Measurements from ENCODE around the gene FLAD1. TPM values are rescaled to one million over a fixed set of nuclear protein-coding genes. Genes with fewer than 3 reads are reported as not detected.
A peak's percentile ranks its signal among the peaks of the same experiment; 100 is the strongest.

The FLAD1 gene
- total RNA-seq, 2 experiments from 2014 or later, result 39.8 to 45.2 TPM

DNA sequence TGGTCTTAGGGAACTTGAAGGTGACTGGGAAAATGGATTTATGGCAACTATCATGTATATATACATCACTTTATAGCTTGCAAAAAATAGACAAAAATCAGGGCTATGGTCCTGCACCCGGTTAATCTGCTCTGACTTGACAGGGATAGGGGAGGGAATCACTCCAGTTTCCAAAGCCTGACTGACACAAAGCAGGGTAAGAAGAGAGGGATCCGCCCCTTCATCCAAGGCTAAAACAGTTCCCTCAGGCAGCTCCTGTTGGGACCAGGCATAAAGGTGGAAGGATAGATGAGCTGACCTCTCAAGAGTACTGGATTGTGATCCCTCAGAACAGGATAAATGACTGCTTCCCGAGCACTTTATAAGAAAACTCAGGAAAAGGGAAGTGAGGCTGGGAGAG is 28.6 kb upstream of the FLAD1 start:
- ATAC-seq, result no peak
- Mint-ChIP-seq H3K4me3 (peak overlapping the region; percentile 91), H3K36me3 (ENCODE audit: low read depth) (peaks cover 34% of the 10 kb centered on the region), H3K27me3 (ENCODE audit: low read depth) (no peaks in the 10 kb centered on the region), H3K27ac (peak overlapping the region; percentile 96), H3K9me3 (ENCODE audit: insufficient read depth) (no peaks in the 10 kb centered on the region), H3K4me1 (ENCODE audit: low read depth) (peaks cover 75% of the 10 kb centered on the region)
- ChIA-PET POLR2A (interaction anchor here (0.7 to 6.2 kb wide), 9 partner anchors 11 to 110 kb away, joined by 3 to 77 read pairs (median 11); partner anchors contain the start of genes CKS1B, FLAD1, PMVK and SHC1), CTCF (interaction anchor here (0.6 to 6.1 kb wide), 13 partner anchors 10 to 395 kb away, joined by 3 to 51 read pairs (median 5); partner anchors contain the start of genes ADAM15, CKS1B and SHC1)
- DNase-seq, result no peak

DNA sequence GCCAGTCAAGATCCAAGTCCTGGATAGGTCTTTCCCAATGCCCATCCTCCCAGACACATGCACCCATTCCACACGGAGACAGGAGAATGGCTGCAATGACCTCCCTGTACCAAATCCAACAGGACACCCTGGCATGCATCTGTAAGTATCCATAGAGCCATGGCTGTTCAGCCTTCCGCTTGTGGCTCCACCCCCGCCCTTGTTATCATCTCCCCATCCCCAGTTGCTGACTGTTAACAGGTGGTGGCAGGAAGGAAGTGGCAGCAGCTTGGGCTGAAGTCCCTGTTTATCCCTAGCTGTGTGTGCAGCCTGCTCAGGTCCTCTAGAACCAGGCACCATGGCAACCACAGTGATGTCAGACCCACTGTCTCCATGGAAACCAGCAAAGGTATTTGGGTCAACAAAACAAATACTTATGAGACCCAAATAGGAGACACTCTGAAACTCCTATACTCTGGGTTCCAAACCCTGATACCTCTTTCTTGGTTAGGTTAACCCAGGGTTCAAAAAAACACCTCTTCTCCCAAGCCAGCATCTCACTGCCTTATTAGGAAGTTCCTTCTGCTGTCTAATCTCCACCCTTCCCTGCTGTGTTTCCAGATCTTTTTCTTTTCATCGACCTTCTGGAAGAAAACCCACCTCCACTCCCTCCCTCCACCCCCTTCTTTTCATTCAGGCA is 28.0 kb upstream of the FLAD1 start:
- ATAC-seq, result peak; percentile 86

DNA sequence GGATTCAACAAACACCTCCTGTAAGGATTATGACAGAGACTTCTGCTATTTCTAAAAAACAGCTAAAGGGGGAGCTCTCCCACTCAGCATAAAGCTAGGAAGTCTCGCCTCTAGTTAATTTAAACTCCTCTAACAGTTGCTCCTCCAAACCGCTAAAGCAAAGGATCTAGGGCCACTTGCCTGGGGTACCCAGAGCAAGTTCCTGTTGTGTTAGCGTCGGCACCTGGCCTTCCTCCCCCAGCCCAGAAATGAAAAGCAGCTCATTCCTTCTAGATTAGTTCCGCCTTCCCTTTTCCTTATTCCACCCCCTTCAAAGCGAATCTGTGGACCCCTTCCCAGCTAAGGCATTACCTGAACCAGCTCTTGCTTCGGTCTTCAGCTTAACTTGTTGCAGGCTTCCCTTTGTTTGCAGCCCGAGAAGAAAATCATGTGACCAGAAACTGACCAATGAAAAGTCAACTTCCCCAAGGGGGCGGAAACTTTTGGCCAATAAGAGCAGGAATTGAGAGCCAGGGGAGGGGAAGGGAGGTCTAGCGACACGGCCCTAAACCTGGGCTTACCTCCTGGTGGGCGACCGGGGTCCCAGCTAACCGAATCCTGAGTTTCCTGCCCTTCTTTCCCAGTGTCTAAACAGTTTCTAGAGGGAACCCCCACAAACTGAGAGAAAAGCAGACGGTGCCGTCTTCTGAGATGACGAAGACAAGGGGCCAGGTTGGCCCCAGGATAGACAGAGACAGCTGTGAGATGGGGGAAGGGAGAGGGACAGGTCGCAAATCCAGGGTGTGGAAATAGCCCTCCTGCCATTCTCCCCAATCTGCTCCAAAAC is 27.2 kb upstream of the FLAD1 start, which contains the start of gene PBXIP1:
Gene PBXIP1 (minus strand): TSS at position 382 of the 826 bp plus-strand sequence. CDS start 2,378 bp downstream, outside the sequence.
- DNase-seq (peak; percentile 91), ATAC-seq (peak; percentile 47)
- Mint-ChIP-seq H3K9me3 (ENCODE audit: insufficient read depth) (no peaks in the 10 kb centered on the region), H3K4me3 (peak within 1 kb of the TSS; percentile 91), H3K4me1 (ENCODE audit: low read depth) (peaks cover 80% of the 10 kb centered on the region), H3K36me3 (ENCODE audit: low read depth) (peaks cover 36% of the 10 kb centered on the region), H3K27ac (peak within 1 kb of the TSS; percentile 96), H3K27me3 (ENCODE audit: low read depth) (no peaks in the 10 kb centered on the region)
- CTCF ChIA-PET, result interaction anchor here (0.7 to 6.1 kb wide), 21 partner anchors 13 to 396 kb away, joined by 3 to 51 read pairs (median 5); partner anchors contain the start of genes ADAM15, CKS1B, LENEP and SHC1
- POLR2A ChIA-PET, result interaction anchor here (1.0 to 6.2 kb wide), 13 partner anchors 10 to 346 kb away, joined by 3 to 77 read pairs (median 6); partner anchors contain the start of genes ADAM15, CKS1B, FLAD1 and PMVK

More for the DNA sequence above, 28.0 kb upstream of the FLAD1 start:
- Mint-ChIP-seq H3K36me3 (ENCODE audit: low read depth) (peaks cover 37% of the 10 kb centered on the region), H3K4me3 (peak overlapping the region; percentile 91), H3K4me1 (ENCODE audit: low read depth) (peaks cover 79% of the 10 kb centered on the region), H3K9me3 (ENCODE audit: insufficient read depth) (no peaks in the 10 kb centered on the region), H3K27me3 (ENCODE audit: low read depth) (no peaks in the 10 kb centered on the region), H3K27ac (peak overlapping the region; percentile 96)
- POLR2A ChIA-PET, result interaction anchor here (0.7 to 6.2 kb wide), 14 partner anchors 11 to 346 kb away, joined by 3 to 77 read pairs (median 6); partner anchors contain the start of genes ADAM15, CKS1B, FLAD1 and PMVK
- CTCF ChIA-PET, result interaction anchor here (0.6 to 6.1 kb wide), 23 partner anchors 9 to 396 kb away, joined by 3 to 51 read pairs (median 4); partner anchors contain the start of genes ADAM15, CKS1B, LENEP and SHC1
- DNase-seq, result peak; percentile 96

DNA sequence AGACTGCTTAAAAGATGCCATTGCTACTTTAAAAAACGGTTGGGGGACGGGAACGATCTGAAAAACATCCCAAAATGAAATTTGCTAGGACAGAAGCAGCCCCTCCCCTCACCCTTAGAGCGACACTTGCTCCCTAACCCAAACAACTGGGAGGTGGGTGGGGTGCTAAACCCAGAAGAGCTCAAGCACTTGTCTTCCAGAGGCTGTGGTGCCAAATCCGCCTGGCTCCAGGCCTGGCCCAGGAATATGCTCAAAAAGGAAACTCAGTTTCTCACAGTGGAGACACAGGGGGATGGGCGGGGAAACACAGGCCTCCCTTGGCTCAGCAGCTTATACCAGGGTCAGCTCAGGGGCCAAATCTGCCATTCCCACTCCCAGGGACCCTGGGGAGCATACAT is 26.6 kb upstream of the FLAD1 start:
- Mint-ChIP-seq H3K27ac (peak overlapping the region; percentile 96), H3K4me1 (ENCODE audit: low read depth) (peaks cover 75% of the 10 kb centered on the region), H3K9me3 (ENCODE audit: insufficient read depth) (no peaks in the 10 kb centered on the region), H3K36me3 (ENCODE audit: low read depth) (peaks cover 38% of the 10 kb centered on the region), H3K27me3 (ENCODE audit: low read depth) (no peaks in the 10 kb centered on the region), H3K4me3 (peak overlapping the region; percentile 91)
- no peak for ATAC-seq
- DNase-seq, result no peak
- ChIA-PET POLR2A (interaction anchor here (1.1 to 6.2 kb wide), 8 partner anchors 9 to 211 kb away, joined by 3 to 77 read pairs (median 10); partner anchors contain the start of genes ADAM15, CKS1B, PMVK and SHC1), CTCF (interaction anchor here (1.1 to 6.1 kb wide), 8 partner anchors 19 to 196 kb away, joined by 3 to 51 read pairs (median 6); partner anchors contain the start of genes ADAM15, CKS1B and LENEP)

DNA sequence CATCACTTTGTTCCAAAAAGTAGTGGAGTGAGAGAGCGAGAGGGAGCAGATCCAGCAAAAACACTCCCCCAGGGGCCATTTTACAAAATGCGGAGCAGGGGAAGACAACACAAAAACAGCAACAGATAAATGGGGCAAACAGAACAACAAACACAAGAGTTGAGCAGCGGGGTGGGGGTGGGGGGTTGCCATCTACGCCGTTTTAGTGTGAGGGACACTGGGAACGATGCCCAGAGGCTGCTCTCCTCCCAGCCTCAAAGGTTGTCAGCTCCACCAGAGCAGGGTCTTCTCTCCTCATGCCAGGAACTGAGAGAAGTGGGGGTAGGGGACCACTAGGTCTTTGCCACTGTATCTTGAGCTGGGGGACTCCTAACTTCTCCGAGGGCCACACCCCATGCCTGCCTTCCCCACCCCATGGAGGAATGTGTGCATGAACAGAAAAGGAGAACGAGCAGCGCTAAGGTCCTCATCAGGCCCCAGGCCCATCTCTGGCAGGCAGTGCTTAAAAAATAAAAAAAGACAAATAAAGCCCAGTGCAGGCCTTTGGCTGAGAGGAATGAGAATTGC is 26.0 kb upstream of the FLAD1 start:
- POLR2A ChIA-PET, result interaction anchor here (2.8 to 3.6 kb wide), 3 partner anchors 9 to 17 kb away, joined by 15 to 23 read pairs (median 23); partner anchors contain the start of genes CKS1B and SHC1
- H3K4me3 Mint-ChIP-seq, result no peak overlapping the region
- no peaks in the 10 kb centered on the region for H3K9me3 Mint-ChIP-seq (ENCODE audit: insufficient read depth)
- H3K4me1 Mint-ChIP-seq (ENCODE audit: low read depth), result peaks cover 70% of the 10 kb centered on the region
- no peaks in the 10 kb centered on the region for H3K27me3 Mint-ChIP-seq (ENCODE audit: low read depth)
- ATAC-seq, result no peak
- no peak for DNase-seq
- CTCF ChIA-PET, result interaction anchor here (6.1 kb wide), 1 partner anchor 43 kb away, joined by 51 read pairs; no protein-coding TSS in a partner anchor
- peak overlapping the region; percentile 96 for H3K27ac Mint-ChIP-seq
- peaks cover 37% of the 10 kb centered on the region for H3K36me3 Mint-ChIP-seq (ENCODE audit: low read depth)

DNA sequence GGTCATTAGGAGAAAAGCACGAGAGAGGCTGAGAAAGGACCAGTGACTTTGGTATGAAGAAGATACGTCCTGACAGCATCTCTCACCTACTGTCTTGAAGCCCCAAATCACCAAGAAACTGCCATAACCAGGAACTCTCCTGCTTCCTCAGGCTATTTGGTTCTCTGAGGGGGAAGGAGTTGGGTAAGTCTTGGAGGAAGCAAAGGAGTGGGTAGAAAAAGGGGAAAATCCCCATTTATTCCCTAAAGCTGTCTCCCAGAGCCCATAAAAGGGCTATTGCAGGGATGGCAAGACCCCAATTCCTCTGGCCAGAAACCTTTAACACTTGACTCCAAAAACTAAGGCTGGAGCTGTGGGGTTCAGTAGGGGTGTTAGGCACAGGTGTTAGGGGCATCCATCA is 25.1 kb upstream of the FLAD1 start:
- POLR2A ChIA-PET, result interaction anchor here (0.7 to 4.9 kb wide), 2 partner anchors 16 to 102 kb away, joined by 3 to 31 read pairs; partner anchors contain the start of gene CKS1B
- Mint-ChIP-seq H3K27ac (peak overlapping the region; percentile 24), H3K4me1 (ENCODE audit: low read depth) (peaks cover 70% of the 10 kb centered on the region), H3K27me3 (ENCODE audit: low read depth) (no peaks in the 10 kb centered on the region), H3K9me3 (ENCODE audit: insufficient read depth) (no peaks in the 10 kb centered on the region), H3K36me3 (ENCODE audit: low read depth) (peaks cover 36% of the 10 kb centered on the region), H3K4me3 (no peak overlapping the region)
- no peak for DNase-seq
- CTCF ChIA-PET, result no interaction called here
- no peak for ATAC-seq

DNA sequence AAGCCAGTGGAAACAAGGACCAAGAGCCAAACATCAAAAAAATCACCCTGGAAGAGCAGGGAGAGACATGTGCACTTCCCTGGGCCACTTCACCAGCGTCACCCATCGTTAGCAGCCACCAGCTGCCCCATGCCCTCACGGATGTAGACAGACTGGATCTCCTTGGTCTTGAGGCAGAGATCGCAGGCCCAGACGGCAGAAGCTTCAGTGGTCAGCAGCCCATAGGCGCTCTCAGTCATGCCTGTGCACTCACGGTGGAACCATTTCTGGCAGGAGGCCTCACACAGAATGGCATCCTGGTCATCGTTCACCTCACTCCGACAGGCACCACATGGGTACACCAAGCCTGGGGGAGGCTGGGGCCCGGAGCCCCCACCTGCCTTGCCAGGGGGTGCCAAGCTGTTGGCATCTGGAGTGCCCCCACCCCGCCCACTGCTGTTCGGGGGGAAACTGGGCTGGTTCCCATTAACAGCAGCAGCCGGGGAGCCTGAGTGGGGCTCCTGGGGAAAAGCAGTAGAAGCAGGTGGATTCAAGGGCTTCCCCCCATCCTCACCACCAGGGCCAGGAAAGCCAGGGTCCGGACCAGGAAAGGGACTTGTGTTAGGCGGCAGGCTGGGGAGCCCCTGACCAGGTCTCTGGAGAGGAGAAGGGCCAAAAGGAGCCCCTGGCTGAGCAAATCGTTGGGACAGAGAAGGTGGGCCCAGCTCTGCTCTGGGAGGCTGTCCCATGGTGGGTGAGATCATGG is 24.3 kb upstream of the FLAD1 start:
- POLR2A ChIA-PET, result interaction anchor here (0.7 to 4.9 kb wide), 2 partner anchors 15 to 101 kb away, joined by 3 to 31 read pairs; partner anchors contain the start of gene CKS1B
- no peaks in the 10 kb centered on the region for H3K27me3 Mint-ChIP-seq (ENCODE audit: low read depth)
- H3K36me3 Mint-ChIP-seq (ENCODE audit: low read depth), result peaks cover 40% of the 10 kb centered on the region

DNA sequence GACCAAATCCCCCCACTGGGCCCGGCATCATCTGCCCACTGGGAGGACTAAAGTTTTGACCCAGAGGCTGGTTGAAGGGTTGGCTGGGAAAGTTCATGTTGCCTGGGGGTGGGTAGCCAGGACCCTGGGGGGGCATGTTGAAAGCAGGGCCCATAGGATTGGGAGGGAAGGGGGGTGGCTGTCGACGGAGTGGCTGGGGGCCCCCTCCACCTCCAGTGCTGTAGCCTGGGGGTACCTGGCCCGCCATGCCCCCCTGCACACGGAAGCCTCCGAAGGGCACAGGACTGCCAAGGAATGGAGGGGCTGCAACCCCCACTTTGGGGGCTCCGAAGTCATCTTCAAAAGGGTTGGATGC is 23.7 kb upstream of the FLAD1 start:
- ChIA-PET CTCF (interaction anchor here (0.6 to 0.7 kb wide), 2 partner anchors 29 to 214 kb away, joined by 3 to 4 read pairs; partner anchors contain the start of gene KRTCAP2), POLR2A (interaction anchor here (4.9 kb wide), 1 partner anchor 15 kb away, joined by 31 read pairs; the partner anchor contains the start of gene CKS1B)
- peaks cover 65% of the 10 kb centered on the region for H3K4me1 Mint-ChIP-seq (ENCODE audit: low read depth)
- peaks cover 44% of the 10 kb centered on the region for H3K36me3 Mint-ChIP-seq (ENCODE audit: low read depth)
- H3K27me3 Mint-ChIP-seq (ENCODE audit: low read depth), result no peaks in the 10 kb centered on the region
- no peaks in the 10 kb centered on the region for H3K9me3 Mint-ChIP-seq (ENCODE audit: insufficient read depth)
- no peak overlapping the region for H3K27ac Mint-ChIP-seq
- peak overlapping the region; percentile 43 for H3K4me3 Mint-ChIP-seq
- DNase-seq (no peak), ATAC-seq (no peak)

More for the DNA sequence above, 24.3 kb upstream of the FLAD1 start:
- no peaks in the 10 kb centered on the region for H3K9me3 Mint-ChIP-seq (ENCODE audit: insufficient read depth)
- no peak for DNase-seq
- peaks cover 69% of the 10 kb centered on the region for H3K4me1 Mint-ChIP-seq (ENCODE audit: low read depth)
- ATAC-seq, result no peak
- CTCF ChIA-PET, result interaction anchor here (0.6 kb wide), 1 partner anchor 214 kb away, joined by 4 read pairs; the partner anchor contains the start of gene KRTCAP2
- peak overlapping the region; percentile 12 for H3K27ac Mint-ChIP-seq
- H3K4me3 Mint-ChIP-seq, result no peak overlapping the region

DNA sequence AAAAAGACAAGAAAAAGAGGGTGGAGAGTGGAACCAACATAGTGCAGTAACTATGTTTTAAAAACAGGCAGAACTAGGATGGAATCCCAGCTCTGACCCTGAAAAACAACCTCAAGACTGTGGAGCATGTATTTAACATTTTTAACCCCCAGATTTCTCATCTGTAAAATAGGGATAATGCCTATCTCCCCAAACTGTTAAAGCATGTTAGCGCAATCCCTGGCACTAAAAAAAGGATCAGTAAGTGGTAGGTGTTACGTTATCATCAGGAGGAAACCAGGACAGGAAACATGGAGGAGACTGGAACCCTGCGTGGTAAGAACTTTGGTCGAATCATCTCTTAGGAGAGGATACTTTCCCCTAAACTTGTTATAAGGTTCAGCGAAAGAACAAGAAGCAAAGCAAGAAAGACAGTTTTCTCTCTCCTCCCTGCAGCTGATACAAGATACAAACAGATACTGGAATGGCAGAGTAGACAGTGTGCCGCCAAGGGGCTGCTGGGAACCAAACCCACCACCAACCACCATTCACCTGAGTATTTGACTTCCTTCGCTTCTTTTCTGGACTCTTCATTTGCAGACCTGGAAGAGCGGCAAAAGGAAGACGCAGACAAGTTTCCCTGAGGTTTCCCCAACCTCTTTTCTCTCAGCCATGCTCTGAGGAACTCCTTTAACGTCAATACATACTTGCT is 22.6 kb upstream of the FLAD1 start:
- Mint-ChIP-seq H3K27ac (peak overlapping the region; percentile 87), H3K9me3 (ENCODE audit: insufficient read depth) (no peaks in the 10 kb centered on the region), H3K27me3 (ENCODE audit: low read depth) (no peaks in the 10 kb centered on the region), H3K4me1 (ENCODE audit: low read depth) (peaks cover 54% of the 10 kb centered on the region), H3K36me3 (ENCODE audit: low read depth) (peaks cover 51% of the 10 kb centered on the region), H3K4me3 (peak overlapping the region; percentile 94)
- ATAC-seq, result no peak
- POLR2A ChIA-PET, result interaction anchor here (0.8 to 4.9 kb wide), 9 partner anchors 9 to 39 kb away, joined by 3 to 31 read pairs (median 6); partner anchors contain the start of genes CKS1B, FLAD1, PMVK and SHC1
- DNase-seq, result no peak
- CTCF ChIA-PET, result interaction anchor here (0.7 to 4.0 kb wide), 13 partner anchors 9 to 401 kb away, joined by 3 to 22 read pairs (median 6); partner anchors contain the start of genes ADAM15, CKS1B and SHC1
